ENCODE results near the gene GLOD5. TPM values are rescaled to one million over a fixed set of nuclear protein-coding genes. Genes with fewer than 3 reads are reported as not detected.

The GLOD5 gene
- total RNA-seq, 2 experiments from 2014 or later, result not detected

DNA sequence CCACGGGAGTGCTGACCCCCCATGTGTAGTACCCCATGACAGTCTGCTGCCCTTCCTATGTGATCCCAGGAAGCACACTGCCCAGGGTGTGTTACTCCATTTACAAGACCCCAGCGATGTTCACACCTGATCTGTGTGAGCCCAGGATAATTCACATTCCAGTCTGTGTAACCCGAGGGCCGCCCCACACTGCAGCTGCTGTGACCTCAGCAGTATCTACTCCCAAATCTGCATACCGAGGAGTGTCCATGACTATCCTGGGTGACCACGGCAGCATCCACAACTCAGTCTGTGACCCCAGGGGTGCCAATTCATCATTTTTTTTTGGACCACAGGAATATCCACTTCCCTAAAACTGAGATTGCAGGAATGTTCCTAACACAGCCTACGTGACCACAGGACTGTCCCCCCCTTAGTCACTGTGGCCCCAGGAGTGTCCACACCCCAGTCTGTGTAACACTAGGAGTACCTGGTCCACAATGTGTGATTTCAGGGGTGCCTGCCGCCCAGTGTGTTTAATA lies 7.8 kb upstream of the GLOD5 start:
- H3K4me3 ChIP-seq (ENCODE audit: low read length), result no peak overlapping the region
- no peaks in the 10 kb centered on the region for H3K27me3 ChIP-seq (ENCODE audit: control insufficient read depth in 1 of 2, insufficient read depth in 2 of 2, low read length in 2 of 2)
- no peak for DNase-seq
- intact Hi-C loops (cut with DNase I, micrococcal nuclease), result loop anchor here in 1 of 2 experiments (5.0 kb wide), 1 partner anchor 39 kb away; no protein-coding TSS in a partner anchor
- H3K36me3 ChIP-seq (ENCODE audit: insufficient read depth, low read length), result no peaks in the 10 kb centered on the region
- no peak for ATAC-seq (ENCODE audit: poor library complexity)
- no peaks in the 10 kb centered on the region for H3K27me3 Mint-ChIP-seq
- no peak for TF ChIP-seq CTCF (IDR thresholded peaks at IDR 0.05)
- H3K9me3 Mint-ChIP-seq, result no peaks in the 10 kb centered on the region
- no peaks in the 10 kb centered on the region for H3K9me3 ChIP-seq (ENCODE audit: control insufficient read depth in 1 of 2, insufficient read depth in 1 of 2, low read length in 2 of 2)
- ChIA-PET CTCF (no interaction called here), POLR2A (no interaction called here)
- H3K4me3 Mint-ChIP-seq, result no peak overlapping the region
- H3K4me1 ChIP-seq (ENCODE audit: insufficient read depth, low read length), result no peaks in the 10 kb centered on the region
- H3K4me1 Mint-ChIP-seq (ENCODE audit: low read depth), result no peaks in the 10 kb centered on the region
- H3K27ac Mint-ChIP-seq, result no peak overlapping the region
- H3K27ac ChIP-seq (ENCODE audit: low read depth in 1 of 2, low read length in 2 of 2), result no peak overlapping the region
- no peaks in the 10 kb centered on the region for H3K36me3 Mint-ChIP-seq (ENCODE audit: low read depth)

DNA sequence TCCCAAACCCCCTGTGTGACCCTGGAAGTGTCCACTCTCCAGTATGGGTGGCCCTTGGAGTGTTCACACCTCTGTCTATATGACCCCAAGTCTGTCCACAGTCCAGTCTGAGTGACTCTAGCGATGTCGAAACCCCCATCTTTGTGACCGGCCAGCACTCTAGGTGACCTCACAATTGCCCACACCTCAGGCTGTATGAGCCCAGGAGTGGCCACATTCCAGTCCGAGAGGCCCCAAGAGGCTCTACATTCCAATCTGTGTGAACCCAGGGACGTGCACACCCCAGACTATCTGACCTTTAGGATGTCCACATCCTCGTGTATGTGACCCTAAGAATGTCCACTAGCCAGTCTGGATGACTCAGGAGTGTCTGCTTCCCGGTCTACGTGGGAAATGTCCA lies 7.3 kb upstream of the GLOD5 start:
- H3K36me3 Mint-ChIP-seq (ENCODE audit: low read depth), result no peaks in the 10 kb centered on the region
- CTCF ChIA-PET, result no interaction called here
- H3K27me3 Mint-ChIP-seq, result no peaks in the 10 kb centered on the region
- POLR2A ChIA-PET, result no interaction called here
- Histone ChIP-seq H3K27ac (ENCODE audit: low read depth in 1 of 2, low read length in 2 of 2) (no peak overlapping the region), H3K4me3 (ENCODE audit: low read length) (no peak overlapping the region), H3K27me3 (ENCODE audit: control insufficient read depth in 1 of 2, insufficient read depth in 2 of 2, low read length in 2 of 2) (no peaks in the 10 kb centered on the region), H3K4me1 (ENCODE audit: insufficient read depth, low read length) (no peaks in the 10 kb centered on the region), H3K9me3 (ENCODE audit: control insufficient read depth in 1 of 2, insufficient read depth in 1 of 2, low read length in 2 of 2) (no peaks in the 10 kb centered on the region), H3K36me3 (ENCODE audit: insufficient read depth, low read length) (no peaks in the 10 kb centered on the region)
- DNase-seq, result no peak
- H3K27ac Mint-ChIP-seq, result no peak overlapping the region
- H3K4me3 Mint-ChIP-seq, result no peak overlapping the region
- ATAC-seq (ENCODE audit: poor library complexity), result no peak
- intact Hi-C loops (cut with DNase I, micrococcal nuclease), result loop anchor here in 1 of 2 experiments (5.0 kb wide), 1 partner anchor 38 kb away; no protein-coding TSS in a partner anchor
- H3K4me1 Mint-ChIP-seq (ENCODE audit: low read depth), result no peaks in the 10 kb centered on the region
- no peak for TF ChIP-seq CTCF (IDR thresholded peaks at IDR 0.05)
- H3K9me3 Mint-ChIP-seq, result no peaks in the 10 kb centered on the region

- POLR2A ChIA-PET, result interaction anchor here (0.6 kb wide), 1 partner anchor 43 kb away, joined by 3 read pairs; no protein-coding TSS in a partner anchor
- no peak overlapping the region for H3K27ac ChIP-seq (ENCODE audit: low read depth in 1 of 2, low read length in 2 of 2)
- CTCF ChIA-PET, result no interaction called here
These were observed 7.7 kb downstream of the GLOD5 start for GRCh38 chrX:48769230-48769629.

More at GRCh38 chrX:48769230-48769629, 7.7 kb downstream of the GLOD5 start:
- ATAC-seq (ENCODE audit: poor library complexity) (no peak), DNase-seq (no peak)
- Histone ChIP-seq H3K4me3 (ENCODE audit: low read length) (no peak overlapping the region), H3K27me3 (ENCODE audit: control insufficient read depth in 1 of 2, insufficient read depth in 2 of 2, low read length in 2 of 2) (no peaks in the 10 kb centered on the region), H3K9me3 (ENCODE audit: control insufficient read depth in 1 of 2, insufficient read depth in 1 of 2, low read length in 2 of 2) (no peaks in the 10 kb centered on the region), H3K36me3 (ENCODE audit: insufficient read depth, low read length) (no peaks in the 10 kb centered on the region), H3K4me1 (ENCODE audit: insufficient read depth, low read length) (no peaks in the 10 kb centered on the region)
- TF ChIP-seq CTCF (IDR thresholded peaks at IDR 0.05), result no peak
- Mint-ChIP-seq H3K4me3 (no peak overlapping the region), H3K27me3 (no peaks in the 10 kb centered on the region), H3K9me3 (no peaks in the 10 kb centered on the region), H3K36me3 (ENCODE audit: low read depth) (no peaks in the 10 kb centered on the region), H3K27ac (no peak overlapping the region), H3K4me1 (ENCODE audit: low read depth) (no peaks in the 10 kb centered on the region)
- intact Hi-C loops (cut with DNase I, micrococcal nuclease), result no loop called here

Measured in CD4-positive, alpha-beta T cell (primary cell).